ES-I3 (cell line): ENCODE data around the gene GDI1.

Experiments used
- H3K36me3 ChIP-seq: 2 replicates; pipeline ENCODE4 v1.6.1; 2013; ENCODE audit warnings: mild to moderate bottlenecking, low read length, control low read depth, moderate library complexity; ENCODE audit not compliant: insufficient read depth
- H3K4me1 ChIP-seq: 2 replicates; pipeline ENCODE4 v1.6.1; 2013; ENCODE audit warnings: mild to moderate bottlenecking, control low read depth, low read length; ENCODE audit not compliant: insufficient read depth
- H3K9ac ChIP-seq: 2 replicates; pipeline ENCODE4 v1.6.1; 2013; ENCODE audit warnings: low read depth, mild to moderate bottlenecking, low read length, moderate library complexity
- H3K9me3 ChIP-seq: 2 replicates; pipeline ENCODE4 v1.6.1; 2013; ENCODE audit warnings: mild to moderate bottlenecking, low read length, moderate library complexity; ENCODE audit not compliant: control insufficient read depth, insufficient read depth

GDI1 gene

DNA sequence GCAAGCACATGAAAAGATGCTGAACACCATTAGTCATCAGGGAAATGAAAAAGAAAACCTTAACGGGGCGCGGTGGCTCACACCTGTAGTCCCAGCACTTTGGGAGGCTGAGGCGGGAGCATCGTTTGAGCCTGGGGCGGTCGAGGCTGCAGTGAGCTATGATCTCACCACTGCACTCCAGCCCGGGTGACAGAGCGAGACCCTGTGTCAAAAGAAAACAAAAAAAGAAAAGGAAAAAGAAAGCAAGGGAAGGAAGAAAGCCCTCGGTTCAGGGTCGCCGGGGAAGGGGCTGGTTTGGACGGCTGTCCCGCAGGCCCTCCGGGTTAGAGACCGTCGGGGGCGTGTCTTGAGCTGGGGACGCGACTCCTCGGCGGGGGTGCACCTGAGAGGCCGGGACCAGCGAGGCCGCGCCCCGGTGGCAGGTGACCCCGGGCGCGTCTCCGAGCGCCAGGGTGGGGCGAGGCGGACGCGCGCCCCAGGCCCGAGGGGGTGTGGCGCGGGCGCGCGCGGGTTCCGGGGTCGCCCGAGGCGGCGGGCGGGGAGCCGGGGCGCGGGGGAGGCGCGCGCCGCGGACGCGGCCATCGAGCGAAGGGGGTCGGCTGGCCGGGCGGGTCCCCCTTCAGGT lies 20.6 kb downstream of the GDI1 start:
- H3K36me3 ChIP-seq = no peaks in the 10 kb centered on the region
- no peaks in the 10 kb centered on the region for H3K9me3 ChIP-seq
- no peaks in the 10 kb centered on the region; the same call in 1 of the 2 replicates for H3K4me1 ChIP-seq
- H3K9ac ChIP-seq = peak overlapping the region; percentile 45; the same call in 1 of the 2 replicates

DNA sequence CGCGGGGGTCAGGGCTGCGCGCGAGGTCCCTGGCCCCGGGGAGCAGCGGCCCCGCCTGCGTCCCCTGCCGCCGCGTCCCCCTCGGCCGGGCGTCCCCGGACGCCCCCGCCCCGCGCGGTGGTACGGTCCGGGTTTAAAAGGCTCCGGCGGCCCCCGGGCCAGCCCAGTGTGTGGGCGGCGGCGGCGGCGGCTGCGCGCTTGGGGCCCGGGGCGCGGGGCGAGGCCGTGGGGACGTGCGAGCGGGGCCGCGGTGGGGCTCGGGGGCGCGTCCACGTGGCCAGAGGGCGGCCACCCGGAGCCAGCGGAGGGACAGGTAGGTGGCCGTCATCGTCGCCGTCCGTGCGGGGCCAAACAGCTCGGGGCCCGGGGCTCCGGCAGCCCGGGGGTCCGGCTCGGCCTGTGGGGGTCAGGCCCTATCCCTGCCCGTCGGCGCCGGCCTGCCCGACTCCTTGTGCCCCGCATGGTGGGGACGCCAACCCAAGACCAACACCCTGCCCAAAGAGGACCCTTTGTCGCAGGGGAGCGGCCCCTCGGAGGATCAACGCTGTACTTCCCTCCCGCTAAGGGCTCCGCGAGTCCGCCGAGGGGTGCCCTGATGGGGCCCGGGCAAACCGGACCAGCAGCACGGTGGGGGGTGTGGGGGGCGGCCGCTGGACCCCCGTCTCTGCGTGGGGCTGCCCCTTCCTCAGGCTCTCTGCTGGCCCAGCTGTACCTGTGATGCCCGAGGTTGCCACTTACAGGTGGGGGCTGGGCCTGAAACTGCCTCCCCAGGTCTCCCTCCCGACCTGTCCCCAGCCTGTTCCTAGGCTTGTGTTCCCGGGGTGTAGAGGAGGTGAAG lies 21.4 kb downstream of the GDI1 start, which contains the start of gene PLXNA3:
Gene PLXNA3 (plus strand): TSS at position 166 of the 838 bp plus-strand sequence. CDS start 1,903 bp downstream, outside the sequence.
- Histone ChIP-seq H3K36me3 (no peaks in the 10 kb centered on the region), H3K4me1 (no peaks in the 10 kb centered on the region; the same call in 1 of the 2 replicates), H3K9me3 (no peaks in the 10 kb centered on the region), H3K9ac (peak within 1 kb of the TSS; percentile 45; the same call in 1 of the 2 replicates)

DNA sequence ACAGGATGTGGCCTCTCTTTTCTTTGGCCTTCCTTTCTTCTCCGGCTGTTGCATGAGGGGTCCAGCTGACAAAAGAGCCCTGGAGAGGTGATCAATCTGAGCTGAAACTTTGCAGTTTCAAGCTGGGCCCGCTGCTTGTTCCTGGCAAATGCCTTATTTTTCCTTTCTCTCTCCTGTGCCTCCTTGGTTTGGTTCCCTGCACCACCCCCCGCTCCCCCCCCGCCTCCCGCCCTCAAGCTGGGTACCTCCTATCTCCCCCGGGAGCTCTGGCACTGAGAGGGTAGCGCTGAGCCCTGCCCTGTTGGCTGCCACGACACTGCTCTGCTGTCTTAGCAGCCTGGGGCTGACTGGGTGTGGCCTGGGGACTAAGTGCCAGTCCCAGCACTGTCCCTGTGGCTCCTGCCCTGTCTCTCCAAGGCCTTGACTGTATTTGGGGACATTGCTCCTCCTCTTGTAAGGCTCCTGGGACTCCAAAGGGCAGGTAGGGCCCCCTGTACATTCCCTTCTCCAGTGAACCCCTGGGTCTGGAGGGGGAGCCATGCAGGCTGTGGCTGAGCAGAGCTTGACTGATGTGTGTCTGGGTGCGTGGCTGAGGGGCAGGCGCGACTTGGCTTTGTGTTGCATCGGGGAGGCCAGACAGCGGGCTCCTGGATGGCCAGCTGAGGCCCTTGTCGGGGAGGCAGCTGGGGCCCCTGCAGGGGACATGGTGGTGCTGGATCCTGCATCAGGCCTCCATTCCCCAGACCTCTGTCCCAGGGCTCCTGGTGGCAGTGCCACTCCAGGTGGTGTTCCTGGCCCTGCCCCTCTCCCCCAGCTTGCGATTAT lies 22.2 kb downstream of the GDI1 start:
- peak overlapping the region; percentile 44; the same call in 1 of the 2 replicates for H3K9ac ChIP-seq
- no peaks in the 10 kb centered on the region for H3K9me3 ChIP-seq
- H3K4me1 ChIP-seq = no peaks in the 10 kb centered on the region; the same call in 1 of the 2 replicates
- H3K36me3 ChIP-seq = no peaks in the 10 kb centered on the region

DNA sequence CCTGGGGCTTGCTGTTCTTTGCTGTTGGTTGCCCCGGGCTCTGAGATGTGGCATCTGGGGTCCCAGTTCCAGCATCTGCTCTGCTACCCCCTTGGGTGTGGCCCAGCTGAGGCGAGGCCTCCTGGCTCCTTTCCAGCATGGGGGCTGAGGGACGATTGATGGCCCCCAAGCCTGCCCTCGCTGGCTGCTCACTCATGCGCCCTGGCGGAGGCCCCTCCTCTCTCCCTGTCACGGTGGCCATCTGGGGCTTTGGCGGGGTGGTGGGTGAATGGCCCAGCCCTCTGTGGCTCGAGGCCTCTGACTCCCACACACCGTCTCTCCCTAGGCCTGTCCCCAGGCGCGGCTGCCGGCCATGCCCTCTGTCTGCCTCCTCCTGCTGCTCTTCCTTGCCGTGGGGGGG lies 22.9 kb downstream of the GDI1 start:
- Histone ChIP-seq H3K9me3 (no peaks in the 10 kb centered on the region), H3K9ac (no peak overlapping the region), H3K36me3 (no peaks in the 10 kb centered on the region), H3K4me1 (no peaks in the 10 kb centered on the region; the same call in 1 of the 2 replicates)

DNA sequence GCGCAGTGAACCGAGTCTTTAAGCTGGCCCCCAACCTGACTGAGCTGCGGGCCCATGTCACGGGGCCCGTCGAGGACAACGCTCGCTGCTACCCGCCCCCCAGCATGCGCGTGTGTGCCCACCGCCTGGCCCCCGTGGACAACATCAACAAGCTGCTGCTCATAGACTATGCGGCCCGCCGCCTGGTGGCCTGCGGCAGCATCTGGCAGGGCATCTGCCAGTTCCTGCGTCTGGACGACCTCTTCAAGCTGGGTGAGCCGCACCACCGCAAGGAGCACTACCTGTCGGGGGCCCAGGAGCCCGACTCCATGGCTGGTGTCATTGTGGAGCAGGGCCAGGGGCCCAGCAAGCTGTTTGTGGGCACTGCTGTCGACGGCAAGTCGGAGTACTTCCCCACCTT lies 23.4 kb downstream of the GDI1 start:
- H3K4me1 ChIP-seq = no peaks in the 10 kb centered on the region; the same call in 1 of the 2 replicates
- H3K36me3 ChIP-seq = no peaks in the 10 kb centered on the region
- H3K9ac ChIP-seq = no peak overlapping the region
- no peaks in the 10 kb centered on the region for H3K9me3 ChIP-seq

DNA sequence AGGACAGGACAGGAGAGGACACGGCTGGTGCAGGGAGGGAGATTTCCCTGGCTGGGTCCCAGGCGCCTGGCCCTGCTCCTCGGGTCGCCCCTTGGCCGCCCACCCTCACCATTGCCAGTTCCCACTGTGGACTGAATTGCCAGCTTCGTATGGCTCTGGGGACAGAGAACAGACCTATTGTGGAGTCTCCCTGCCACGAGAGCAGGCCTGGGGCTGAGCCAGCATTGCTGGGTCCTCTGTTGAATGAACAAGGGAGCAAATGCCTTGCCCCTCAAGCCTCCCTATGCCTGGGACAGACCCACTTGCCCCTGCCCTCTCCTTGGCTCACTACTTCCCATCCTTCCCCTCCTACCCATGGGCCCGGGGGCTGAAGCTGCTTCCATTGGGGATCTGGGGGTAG lies 25.4 kb downstream of the GDI1 start:
- H3K36me3 ChIP-seq = no peaks in the 10 kb centered on the region
- H3K9ac ChIP-seq = no peak overlapping the region
- no peaks in the 10 kb centered on the region for H3K9me3 ChIP-seq
- H3K4me1 ChIP-seq = no peaks in the 10 kb centered on the region; the same call in 1 of the 2 replicates

DNA sequence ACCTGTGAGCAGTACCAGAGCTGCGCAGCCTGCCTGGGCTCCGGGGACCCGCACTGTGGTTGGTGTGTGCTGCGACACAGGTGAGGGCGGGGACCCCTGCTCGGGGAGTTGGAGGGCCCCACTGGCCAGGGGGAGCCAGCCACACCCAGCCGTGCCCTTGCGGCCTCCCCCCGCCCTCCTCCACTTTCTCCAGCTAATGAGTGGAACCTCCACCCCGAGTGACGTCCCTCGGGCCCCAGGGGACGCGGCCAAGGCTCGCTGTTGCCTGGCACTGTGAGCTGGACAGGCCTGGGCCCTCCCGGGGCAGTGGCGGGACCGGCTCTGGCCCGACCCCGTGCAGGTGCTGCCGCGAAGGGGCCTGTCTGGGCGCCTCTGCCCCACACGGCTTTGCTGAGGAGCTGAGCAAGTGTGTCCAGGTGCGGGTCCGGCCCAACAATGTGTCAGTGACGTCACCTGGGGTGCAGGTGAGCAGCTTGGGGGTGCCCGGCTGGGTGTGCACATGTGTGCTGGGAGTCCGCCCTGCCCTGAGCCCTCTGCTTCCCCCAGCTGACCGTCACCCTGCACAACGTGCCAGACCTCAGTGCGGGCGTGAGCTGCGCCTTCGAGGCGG lies 26.8 kb downstream of the GDI1 start:
- Histone ChIP-seq H3K9me3 (no peaks in the 10 kb centered on the region), H3K36me3 (no peaks in the 10 kb centered on the region), H3K9ac (no peak overlapping the region), H3K4me1 (no peaks in the 10 kb centered on the region; the same call in 1 of the 2 replicates)

DNA sequence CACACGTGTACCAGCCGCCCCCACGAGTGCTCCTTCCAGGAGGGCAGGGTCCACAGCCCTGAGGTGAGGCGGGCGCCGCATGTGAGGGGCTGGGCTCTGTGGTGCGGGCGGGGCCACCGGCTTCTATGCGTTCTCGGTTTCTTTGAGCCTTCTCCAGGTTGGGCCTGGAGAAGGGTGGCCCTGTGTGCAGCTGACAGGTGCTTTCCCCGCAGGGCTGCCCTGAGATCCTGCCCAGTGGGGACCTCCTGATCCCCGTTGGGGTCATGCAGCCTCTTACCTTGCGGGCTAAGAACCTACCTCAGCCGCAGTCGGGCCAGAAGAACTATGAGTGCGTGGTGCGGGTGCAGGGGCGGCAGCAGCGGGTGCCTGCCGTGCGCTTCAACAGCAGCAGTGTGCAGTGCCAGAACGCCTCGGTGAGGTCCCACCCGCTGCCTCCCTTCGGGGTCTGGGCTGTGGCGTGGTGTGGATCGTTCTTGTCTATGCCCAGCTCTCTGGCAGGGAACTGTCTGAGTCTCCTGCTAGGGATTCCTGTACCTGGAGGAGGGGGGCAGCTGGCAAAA lies 27.9 kb downstream of the GDI1 start:
- no peak overlapping the region for H3K9ac ChIP-seq
- no peaks in the 10 kb centered on the region for H3K9me3 ChIP-seq
- H3K36me3 ChIP-seq = no peaks in the 10 kb centered on the region; the same call in 1 of the 2 replicates

DNA sequence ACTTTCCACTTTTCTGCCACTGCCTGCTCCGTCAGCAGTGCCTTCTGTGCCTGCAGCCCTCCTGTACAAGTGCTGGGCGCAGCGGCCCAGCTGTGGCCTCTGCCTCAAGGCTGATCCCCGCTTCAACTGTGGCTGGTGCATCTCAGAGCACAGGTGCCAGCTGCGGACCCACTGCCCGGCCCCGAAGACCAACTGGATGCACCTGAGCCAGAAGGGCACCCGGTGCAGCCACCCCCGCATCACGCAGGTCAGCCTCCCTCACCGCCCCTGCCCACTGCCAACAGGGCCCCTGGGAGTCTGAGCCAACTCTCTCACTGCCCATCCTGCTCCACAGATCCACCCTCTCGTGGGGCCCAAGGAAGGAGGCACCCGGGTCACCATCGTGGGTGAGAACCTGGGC lies 28.6 kb downstream of the GDI1 start:
- no peaks in the 10 kb centered on the region for H3K4me1 ChIP-seq
- no peak overlapping the region for H3K9ac ChIP-seq
- no peaks in the 10 kb centered on the region; the same call in 1 of the 2 replicates for H3K36me3 ChIP-seq
- no peaks in the 10 kb centered on the region for H3K9me3 ChIP-seq

More for the DNA sequence above, 27.9 kb downstream of the GDI1 start:
- H3K4me1 ChIP-seq = no peaks in the 10 kb centered on the region

DNA sequence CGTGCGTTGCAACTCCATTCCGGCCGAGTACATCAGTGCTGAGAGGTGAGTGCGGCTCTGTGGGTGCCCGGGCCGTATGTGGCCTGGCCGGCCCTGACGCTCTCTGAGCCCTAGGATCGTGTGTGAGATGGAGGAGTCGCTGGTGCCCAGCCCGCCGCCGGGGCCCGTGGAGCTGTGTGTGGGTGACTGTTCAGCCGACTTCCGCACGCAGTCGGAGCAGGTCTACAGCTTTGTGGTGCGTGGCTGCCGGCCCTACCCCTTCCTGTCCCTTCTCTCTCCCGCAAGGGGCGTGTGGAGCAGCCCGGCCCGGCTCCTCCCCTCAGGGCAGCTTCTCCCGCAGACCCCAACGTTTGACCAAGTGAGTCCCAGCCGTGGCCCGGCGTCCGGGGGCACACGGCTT lies 29.1 kb downstream of the GDI1 start:
- no peaks in the 10 kb centered on the region; the same call in 1 of the 2 replicates for H3K36me3 ChIP-seq

DNA sequence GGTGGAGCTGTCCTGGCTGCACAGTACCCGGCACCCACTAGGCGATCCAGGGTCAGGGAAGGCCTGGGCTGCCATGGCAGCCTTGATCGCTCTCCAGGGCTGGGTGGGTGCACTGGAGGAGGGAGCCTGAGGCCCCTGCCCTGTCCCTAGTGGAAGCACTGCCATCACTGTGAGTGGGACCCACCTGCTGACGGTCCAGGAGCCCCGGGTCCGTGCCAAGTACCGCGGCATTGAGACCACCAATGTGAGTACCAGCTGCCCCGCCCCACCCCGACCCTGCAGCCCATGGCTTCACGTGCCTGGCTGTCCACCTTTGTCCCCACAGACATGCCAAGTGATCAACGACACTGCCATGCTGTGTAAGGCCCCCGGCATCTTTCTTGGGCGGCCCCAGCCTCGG lies 30.0 kb downstream of the GDI1 start:
- Histone ChIP-seq H3K9ac (no peak overlapping the region), H3K4me1 (no peaks in the 10 kb centered on the region), H3K9me3 (no peaks in the 10 kb centered on the region), H3K36me3 (no peaks in the 10 kb centered on the region; the same call in 1 of the 2 replicates)

More for the DNA sequence above, 29.1 kb downstream of the GDI1 start:
- H3K9me3 ChIP-seq = no peaks in the 10 kb centered on the region
- H3K4me1 ChIP-seq = no peaks in the 10 kb centered on the region
- no peak overlapping the region for H3K9ac ChIP-seq

DNA sequence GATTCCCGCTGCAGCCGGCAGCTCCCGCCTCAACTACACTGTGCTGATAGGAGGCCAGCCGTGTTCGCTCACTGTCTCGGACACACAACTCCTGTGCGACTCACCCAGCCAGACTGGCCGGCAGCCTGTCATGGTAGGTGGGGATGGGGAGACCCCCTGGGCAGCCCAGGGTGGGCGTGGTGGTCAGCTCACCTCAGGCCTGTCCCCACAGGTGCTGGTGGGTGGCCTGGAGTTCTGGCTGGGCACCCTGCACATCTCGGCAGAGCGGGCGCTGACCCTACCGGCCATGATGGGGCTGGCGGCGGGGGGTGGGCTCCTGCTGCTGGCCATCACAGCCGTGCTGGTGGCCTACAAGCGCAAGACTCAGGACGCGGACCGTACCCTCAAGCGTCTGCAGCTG lies 30.6 kb downstream of the GDI1 start:
- Histone ChIP-seq H3K9ac (no peak overlapping the region), H3K4me1 (no peaks in the 10 kb centered on the region), H3K36me3 (no peaks in the 10 kb centered on the region; the same call in 1 of the 2 replicates), H3K9me3 (no peaks in the 10 kb centered on the region)

DNA sequence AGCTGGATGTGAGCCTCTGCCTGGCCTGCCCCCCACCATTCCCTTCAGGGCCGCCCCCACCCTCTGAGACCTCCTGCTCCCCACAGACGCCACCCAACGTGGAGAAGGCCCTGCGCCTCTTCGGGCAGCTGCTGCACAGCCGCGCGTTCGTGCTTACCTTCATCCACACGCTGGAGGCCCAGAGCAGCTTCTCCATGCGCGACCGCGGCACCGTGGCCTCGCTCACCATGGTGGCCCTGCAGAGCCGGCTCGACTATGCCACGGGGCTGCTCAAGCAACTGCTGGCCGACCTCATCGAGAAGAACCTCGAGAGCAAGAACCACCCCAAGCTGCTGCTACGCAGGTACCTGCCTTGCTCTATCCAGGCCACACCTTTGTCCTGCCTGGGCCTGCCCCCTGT lies 31.3 kb downstream of the GDI1 start:
- Histone ChIP-seq H3K4me1 (no peaks in the 10 kb centered on the region), H3K9me3 (no peaks in the 10 kb centered on the region), H3K36me3 (no peaks in the 10 kb centered on the region; the same call in 1 of the 2 replicates), H3K9ac (no peak overlapping the region)
